Sciatic nerve (tissue), 2 donors: Measurements from ENCODE around the gene TPRG1. TPM values are rescaled to one million over a fixed set of nuclear protein-coding genes. Genes with fewer than 3 reads are reported as not detected.

Experiments
- ATAC-seq: fragments of 200-7000 bp; cut with Tn5 transposase; one replicate; pipeline ENCODE4 v1.9.1; 2020; ENCODE audit warnings: mild to moderate bottlenecking, moderate library complexity
- DNase-seq: peaks from one replicate; pipeline ENCODE4 v3.0.0-alpha.2; 2020; ENCODE audit warnings: low spot score
- intact Hi-C: fragments of 100-400 bp; cut with DNase I; formaldehyde crosslinking; loops from one replicate; pipeline ENCODE4 v1.14.2; 2022
- total RNA-seq: library from RNA; stranded (reverse); fragmentation: NEBNext Ultra II Directional; extraction: Animal tissue kit (Norgen Biotek cat#: 25700); gene quantifications from one replicate; pipeline ENCODE4 v1.2.1, GENCODE V29; 2021
- donor health status: DM: no; HTN: no; CAD: no.
- donor health status: DM: no; HTN: no; CAD: no.

TPRG1 gene
- total RNA-seq, 1 donor from 2014 or later = 12.7 TPM

GRCh38 chr3:189365609-189366564 lies 194.1 kb downstream of the TPRG1 start:
- DNase-seq (no peak), ATAC-seq (peak; percentile 58)
- intact Hi-C loops = no loop called here

GRCh38 chr3:189368384-189368783 lies 196.6 kb downstream of the TPRG1 start:
- intact Hi-C loops = no loop called here
- ATAC-seq = no peak
- no peak for DNase-seq

- DNase-seq = no peak
- intact Hi-C loops = no loop called here
- no peak for ATAC-seq
Observed at GRCh38 chr3:189369636-189370035, 197.9 kb downstream of the TPRG1 start.

GRCh38 chr3:189372243-189372642 lies 200.5 kb downstream of the TPRG1 start:
- ATAC-seq (no peak), DNase-seq (no peak)
- intact Hi-C loops = no loop called here
